HG02884 (cell line): ENCODE results near the gene TSPYL1.

Experiments
- ATAC-seq: cut with Tn5 transposase; IDR thresholded peaks from one replicate; pipeline ENCODE4 v1.9.1; 2021; ENCODE audit warnings: mild to moderate bottlenecking, moderate library complexity; ENCODE audit not compliant: unreplicated experiment

Gene TSPYL1

DNA sequence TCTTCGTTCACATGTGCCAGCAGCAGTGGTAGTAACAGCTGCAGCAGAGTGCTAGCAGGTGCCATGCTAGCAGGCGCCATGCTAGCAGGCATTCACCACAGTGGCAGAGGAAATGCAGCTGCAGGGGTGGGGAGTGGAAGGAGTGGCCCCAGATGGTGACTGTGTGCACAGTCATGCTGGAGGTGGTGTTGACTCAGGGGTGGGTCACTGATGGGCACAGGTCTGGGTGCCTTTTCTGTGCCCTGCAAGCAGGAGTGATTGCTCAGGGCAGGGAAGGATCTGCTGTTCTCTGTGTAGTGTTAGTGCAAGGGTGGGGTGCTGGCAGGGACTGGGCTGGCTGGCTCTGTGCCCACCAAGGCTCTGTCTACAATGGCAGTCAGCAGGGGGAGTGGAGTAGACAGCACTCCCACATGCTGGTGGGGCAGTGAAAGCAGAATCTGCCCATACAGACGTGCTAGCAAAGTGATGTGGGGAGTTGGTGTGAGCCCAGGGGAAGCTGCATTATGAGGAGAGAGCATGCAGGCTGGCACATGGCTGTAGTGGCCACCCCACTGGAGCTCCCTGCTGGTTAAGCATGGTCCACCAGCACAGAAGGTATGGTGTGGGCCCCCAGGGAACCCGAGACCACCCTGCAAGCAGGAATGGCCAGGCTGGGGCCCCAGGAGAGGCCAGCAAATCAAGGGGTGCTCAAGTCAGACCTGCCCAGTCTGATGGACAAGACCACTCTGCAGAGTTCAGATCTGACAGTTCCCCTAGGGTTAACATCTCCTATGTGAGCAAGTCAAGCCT is 14.5 kb downstream of the TSPYL1 start:
- no peak for ATAC-seq

DNA sequence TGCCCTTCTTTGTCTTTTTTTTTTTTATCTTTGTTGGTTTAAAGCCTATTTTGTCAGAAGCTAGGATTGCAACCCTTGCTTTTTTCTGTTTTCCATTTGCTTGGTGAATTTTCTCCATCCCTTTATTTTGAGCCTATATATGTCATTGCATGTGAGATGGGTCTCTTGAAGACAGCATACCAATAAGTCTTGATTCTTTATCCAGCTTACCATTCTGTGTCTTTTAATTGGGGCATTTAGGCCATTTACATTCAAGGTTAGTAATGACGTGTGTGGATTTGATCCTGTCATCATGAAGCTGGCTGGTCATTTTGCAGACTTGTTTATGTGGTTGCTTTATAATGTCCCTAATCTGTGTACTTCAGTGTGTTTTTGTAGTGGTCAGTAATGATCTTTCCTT is 16.4 kb downstream of the TSPYL1 start:
- no peak for ATAC-seq

DNA sequence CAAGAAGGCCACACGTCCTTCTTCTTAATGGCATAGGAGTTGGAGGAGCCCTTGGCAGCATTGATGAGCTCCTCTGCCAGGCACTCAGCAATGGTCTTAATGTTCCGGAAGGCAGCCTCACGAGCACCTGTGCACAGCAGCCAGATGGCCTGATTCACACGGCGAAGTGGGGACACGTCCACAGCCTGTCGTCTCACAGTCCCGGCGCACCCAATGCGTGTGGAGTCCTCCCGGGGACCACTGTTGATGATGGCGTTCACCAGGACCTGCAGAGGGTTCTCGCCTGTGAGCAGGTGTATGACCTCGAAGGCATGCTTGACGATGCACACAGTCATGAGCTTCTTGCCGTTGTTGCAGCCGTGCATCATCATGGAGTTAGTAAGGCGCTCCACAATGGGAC is 21.2 kb downstream of the TSPYL1 start:
- ATAC-seq, result no peak

DNA sequence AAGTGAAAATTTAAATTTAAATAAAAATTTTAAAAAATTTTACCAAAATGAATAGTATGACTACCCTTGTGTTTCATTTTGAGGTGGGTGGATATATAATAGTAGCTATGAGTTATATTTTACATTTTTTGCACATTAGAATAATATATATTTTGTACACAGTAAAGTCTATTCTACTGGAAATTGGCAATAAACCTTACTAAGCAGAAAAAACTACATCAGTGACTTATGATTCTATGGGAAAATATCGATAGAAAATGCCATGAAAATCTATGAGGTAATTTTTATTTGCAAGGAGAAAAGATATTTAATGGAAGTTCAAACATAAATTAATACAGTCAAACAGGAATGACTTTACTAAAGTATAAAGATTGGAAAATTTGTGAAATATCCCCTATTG is 23.0 kb downstream of the TSPYL1 start:
- ATAC-seq, result no peak

DNA sequence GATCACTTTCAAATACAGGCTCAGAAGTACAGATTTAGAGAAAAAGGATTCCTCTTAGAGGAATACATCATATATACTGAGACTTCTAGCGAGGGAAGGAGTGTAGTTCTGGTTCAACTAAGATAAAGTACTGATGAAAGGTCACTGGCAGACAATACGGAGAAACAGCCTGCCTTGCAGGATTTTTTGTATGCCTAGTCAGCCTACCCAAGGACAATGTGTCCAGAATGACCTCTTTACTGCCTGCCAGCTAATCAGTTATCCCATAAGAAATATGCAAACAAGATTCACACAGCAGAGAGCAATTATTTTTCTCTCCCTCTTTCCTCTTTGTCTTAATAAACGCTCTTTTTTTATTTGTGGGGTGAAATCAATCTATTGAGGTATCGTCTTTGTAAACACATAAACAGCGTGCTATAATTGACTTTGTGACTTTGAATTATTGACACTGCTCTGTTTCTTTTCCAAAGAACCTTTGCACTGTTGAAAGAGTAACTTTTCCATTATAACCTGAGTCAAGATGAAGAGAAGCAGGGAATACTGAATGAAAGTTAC is 24.4 kb downstream of the TSPYL1 start:
- no peak for ATAC-seq

DNA sequence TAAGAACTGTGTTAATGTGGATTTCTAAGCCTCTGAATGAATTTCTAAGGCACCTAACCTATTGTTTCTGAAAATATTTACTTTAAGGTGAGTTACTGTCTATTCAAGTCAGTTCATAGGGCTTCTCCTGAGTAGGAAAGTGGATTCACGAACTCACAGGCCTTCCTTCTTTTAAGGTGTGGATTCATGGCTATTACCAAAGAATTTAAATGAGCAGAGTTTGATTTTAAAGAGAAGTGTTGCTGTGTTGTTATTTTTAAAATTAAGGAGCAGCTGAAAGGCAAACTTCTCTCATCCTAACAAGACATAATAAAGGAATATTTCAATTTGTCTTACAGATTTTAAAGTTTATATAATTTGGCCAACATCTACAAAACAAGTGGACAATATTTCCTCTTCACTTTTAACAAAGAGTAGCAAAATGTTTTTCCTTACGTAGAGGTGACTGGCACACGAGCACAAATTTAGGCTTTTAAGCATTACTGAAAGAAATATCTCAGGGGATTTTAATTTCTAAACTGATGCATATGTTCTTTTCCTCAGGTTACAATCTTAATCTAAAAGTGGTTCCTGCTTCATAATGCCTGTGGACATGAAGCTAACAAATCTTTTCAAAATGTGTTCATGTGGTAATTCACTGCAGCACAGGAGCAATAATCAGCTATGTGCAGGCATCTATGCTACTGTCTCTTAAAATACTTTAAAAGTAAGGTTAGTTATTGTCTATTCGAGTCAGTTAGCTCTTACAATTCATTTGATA is 25.3 kb downstream of the TSPYL1 start:
- ATAC-seq, result peak; percentile 32

DNA sequence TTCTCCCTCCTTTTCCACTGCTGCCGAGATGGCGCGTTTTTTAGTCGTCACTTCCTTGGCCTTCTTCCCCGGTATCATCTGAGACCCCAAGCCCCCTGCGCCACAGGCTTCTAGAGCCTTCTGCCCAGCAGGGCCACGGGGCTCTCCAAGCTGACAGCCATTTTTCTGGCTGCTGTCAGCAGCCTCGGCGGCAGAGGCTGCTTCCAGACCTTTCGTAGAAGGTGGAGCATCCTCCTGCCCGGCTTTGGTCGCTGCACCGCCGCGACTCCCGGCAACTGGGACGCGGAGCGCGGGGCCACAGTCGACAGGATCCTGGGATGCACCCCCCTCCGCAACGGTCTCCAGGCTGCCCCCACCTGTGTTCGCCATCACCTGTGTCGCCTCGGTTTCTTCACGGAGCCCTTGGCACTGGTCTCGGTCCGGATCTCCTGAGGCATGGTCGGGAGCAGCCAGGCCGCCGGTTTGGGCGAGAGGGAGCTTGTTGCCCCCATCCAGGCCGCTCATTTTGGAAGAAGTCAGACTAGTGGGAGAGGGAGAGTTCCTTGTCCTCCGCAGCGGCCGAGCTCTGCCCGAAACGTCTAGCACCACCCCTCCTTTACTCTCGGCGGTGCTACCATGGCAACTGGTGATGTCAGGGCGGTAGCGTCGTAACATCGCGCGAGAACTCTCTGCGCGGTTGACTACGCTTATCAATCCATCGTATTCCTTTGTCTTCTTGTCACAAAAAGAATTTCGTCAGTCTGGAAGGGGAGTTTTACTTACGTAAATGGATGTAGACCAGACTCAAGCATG is 26.0 kb downstream of the TSPYL1 start, which contains the start of gene TSPYL4:
Gene TSPYL4, minus strand, starts transcription at position 571 of the 792 bp plus-strand sequence. Its CDS starts 67 bp downstream, at position 504.
- peak; percentile 100 for ATAC-seq

DNA sequence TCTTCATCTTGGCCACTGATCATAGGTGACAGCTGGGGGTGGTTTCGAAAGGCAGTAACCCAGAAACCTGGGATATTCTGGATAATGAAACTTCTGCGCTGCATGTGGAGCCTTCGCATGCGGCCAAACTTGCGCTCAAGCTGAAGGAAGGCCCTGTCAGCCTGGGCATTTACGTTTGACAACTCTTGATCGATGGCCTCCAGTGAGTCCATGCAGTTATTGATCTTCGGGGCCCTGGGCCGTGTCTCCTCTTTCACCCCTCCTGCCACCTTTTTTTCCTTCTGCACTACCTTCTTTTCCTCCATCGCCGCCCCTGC is 26.6 kb downstream of the TSPYL1 start:
- ATAC-seq, result no peak

DNA sequence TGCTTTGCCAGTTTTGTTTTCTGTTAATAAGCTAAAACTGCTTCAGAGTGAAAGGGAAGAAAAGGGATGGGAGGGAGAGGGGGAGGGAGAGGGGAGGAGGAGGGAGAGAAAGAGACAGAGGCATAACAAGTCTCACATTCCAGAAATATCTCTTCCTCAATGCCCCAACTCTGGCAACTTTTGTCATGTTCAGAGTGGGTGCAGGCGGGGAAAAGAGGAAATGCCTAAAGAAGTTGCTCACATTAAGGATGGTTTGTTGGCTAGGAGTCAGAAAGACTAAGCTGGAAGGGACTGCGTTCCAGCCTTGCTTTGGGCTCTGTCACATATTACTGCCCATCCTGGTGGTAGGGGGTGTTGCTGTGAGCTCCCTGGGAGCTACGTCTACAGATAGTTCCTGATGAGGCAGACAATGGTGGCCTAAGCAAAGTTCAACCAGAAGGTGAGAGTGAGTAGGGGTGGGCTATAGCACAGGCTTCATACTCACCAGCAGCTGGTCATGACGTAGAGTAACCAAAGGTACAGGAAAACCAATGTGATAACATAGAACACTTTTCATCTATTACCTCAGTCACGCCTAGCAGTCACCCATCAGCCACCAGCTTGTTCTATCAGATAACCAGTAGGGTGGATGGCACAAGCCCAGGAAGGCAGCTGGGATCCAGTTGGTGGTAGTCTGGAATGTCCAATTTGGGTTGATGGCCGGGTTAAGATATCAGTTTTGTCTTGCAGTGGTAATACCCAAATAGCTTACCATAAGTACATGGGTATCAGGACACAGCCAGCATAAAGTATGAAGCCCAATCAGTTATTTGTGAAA is 28.0 kb downstream of the TSPYL1 start:
- ATAC-seq, result no peak

DNA sequence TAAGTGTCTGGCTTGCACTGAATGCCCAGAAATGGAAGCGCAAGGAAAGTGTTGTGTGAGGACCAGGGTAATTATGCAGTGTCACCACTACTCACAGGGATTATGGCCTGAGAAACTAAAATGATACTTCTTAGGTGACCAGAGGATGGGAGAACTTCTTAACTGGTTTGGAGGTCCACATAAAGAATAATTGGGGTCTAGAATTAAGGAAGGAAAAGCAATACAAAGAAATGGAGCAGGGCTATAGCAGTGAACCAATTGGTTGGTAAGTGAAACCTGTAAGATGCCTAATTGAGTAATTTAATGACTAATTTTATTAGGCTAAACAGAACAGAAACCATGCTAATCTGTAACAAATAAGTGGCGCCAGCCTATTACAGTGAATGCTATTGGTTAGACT is 31.2 kb downstream of the TSPYL1 start:
- ATAC-seq, result no peak

DNA sequence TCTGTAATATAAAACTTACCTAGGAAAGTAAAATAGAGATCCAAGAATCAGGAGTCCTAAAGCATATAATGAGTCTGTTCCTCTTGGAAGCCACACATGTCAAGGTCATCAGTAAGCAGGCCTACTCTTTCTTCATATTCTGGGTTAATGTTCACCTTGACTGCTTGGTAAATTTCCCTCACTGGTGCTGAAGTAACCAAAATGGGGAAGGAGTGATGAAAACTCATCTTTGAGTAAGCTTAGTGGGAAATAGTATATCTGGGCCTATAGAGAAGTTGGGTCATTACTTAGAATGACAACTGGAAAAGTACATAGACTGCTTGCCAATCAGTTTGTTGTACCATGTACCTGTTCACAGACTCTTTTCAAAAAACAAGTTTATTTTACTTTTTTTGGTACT is 32.4 kb downstream of the TSPYL1 start:
- ATAC-seq, result no peak

DNA sequence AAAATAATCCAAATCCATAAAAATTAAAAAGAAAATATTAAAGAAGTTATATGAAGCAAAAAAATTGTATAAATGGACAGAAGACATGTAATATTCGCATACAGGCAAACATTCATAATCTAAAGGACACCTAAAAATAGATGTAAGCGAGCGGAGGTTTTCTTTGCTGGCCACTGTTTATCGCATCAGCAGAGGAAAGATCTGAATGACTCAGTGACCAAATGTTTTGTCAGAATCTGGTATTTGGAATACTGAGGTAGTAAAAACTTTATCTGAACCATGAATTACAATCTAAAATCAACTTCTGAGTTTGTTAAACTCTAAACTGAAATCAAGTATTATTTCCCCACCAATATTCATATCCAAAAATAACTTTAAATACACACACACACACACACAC is 33.6 kb downstream of the TSPYL1 start:
- no peak for ATAC-seq

DNA sequence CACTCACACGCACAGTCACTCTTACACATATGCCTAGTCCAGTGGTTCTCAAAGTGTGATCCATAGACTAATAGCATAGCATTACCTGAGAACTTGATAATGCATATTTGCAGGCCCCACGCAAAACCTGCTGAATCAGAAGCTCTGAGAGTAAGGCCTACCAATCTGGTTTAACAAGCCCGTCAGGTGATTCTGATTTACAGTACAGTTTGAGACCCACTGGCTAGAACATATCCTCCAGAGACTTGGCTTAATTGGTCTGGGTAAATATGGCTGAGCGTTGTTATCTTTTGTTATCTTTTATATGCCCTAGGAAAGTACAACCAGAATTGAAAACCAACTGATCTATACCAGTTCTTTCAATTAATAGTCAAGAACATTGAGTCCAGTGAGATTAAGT is 35.4 kb downstream of the TSPYL1 start:
- ATAC-seq, result no peak

DNA sequence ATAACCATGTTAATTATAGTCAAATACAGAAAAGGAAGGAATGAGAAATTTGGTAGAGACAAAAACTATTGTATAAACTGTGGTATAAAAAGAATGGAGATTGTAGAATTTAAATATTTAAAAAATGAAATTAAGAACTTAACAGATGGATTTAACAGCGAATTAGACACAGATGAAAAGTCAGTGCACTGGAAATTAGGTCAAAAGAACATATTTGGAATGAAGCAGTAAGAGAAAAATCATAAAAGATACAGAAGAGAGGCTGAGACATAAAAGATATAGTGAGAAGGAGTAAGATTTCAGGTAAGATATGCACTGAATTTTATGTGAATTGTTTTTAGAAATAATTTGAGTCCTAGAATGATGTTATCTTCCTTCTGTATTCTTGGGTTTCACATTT is 39.9 kb downstream of the TSPYL1 start:
- ATAC-seq, result no peak

DNA sequence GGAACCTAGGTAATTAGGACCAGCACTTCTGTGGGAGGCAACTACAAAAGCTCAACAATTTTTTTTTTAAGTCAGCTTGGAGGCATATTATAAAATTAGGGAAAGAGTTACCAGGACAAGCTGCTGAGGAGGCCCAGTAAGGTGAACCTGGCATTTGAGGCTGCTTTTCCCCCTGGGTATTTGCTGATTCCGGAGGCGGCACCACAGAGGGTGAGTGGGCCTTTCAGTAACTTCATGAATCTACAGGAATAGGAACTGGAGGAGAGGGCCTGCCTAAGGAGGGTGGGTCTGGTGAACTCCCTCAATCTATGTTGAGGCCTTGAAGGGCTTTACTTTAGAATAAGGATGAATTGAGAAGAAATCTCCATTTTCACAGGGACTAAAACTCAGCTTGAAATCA is 40.5 kb downstream of the TSPYL1 start:
- no peak for ATAC-seq

DNA sequence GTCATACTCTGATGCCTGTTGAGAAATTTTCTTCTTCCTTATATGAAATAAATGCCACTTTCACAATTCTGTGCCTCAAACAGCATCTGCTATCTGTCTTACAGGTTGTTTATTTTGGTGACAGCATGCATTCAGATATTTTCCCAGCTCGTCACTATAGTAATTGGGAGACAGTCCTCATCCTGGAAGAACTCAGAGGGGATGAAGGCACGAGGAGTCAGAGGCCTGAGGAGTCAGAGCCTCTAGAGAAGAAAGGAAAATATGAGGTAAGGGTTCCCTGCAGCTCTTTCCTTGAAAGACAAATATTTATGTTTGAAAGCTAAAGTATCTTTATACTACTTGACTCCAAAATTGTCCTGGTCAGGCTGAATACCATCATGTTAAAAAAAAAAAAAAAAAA is 41.6 kb downstream of the TSPYL1 start:
- ATAC-seq, result no peak

DNA sequence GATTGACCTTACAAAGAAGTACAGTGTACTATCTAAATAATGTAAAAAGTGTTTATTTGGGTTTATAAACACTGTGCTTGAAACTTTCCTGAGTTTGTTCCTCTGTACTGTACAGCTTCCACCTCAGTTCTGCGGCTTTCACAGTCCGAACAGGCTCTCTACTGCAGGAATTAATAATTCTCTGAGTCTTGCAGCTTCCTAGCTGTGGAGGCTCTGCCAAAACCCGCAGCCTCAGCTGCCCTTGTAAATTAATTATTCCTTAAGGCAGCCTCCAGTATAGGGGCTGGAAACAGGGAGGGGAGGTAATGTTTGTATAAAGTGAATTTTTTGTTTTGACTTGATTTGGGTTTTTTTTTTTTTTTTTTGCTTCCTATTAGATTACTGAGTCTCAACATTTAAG is 45.0 kb downstream of the TSPYL1 start:
- ATAC-seq, result no peak

DNA sequence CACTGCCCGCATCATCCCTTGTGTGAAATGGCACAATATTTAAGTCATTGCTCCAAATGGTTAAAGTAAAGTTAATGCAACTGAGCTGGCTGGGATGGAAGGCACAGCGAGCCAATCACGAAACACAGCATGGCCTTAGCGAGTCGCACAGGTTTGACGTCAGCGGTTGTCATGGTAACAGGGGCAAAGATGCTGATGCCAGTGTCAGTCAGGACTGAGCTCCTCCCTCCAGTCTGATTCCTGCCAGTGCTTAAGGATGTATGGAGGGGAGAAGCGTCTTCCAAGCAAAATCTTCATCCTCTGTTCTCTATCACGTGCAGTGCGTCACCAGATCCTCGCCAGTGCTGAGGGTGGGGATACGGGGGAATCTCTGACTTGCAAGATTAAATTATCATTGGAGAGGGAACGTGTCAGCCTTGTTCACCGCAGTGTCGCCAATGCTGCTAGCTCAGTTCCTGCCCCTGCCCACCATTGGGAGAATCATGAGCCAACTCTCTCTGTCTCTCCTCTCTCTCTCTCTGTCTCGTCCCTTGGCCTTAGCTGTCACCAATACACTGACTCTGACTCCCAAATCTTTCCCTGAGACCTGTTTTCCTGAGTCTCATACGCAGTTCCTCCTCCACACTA is 50.3 kb downstream of the TSPYL1 start:
- ATAC-seq, result no peak
